HK-2 (cell line): ENCODE results near the gene SPECC1.
"Not testable (repeated sequence)": the region's sequence is repeated elsewhere in the genome, so short reads cannot be mapped to it uniquely, and the experiment has no call there.

ENCODE experiments used
- DNase-seq: peaks from one replicate; pipeline ENCODE4 v3.0.0-alpha.2; 2018; ENCODE audit not compliant: unreplicated experiment

The SPECC1 gene

GRCh38 chr17:20094777-20095176 is 85.6 kb downstream of the SPECC1 start:
- no peak for DNase-seq

DNA sequence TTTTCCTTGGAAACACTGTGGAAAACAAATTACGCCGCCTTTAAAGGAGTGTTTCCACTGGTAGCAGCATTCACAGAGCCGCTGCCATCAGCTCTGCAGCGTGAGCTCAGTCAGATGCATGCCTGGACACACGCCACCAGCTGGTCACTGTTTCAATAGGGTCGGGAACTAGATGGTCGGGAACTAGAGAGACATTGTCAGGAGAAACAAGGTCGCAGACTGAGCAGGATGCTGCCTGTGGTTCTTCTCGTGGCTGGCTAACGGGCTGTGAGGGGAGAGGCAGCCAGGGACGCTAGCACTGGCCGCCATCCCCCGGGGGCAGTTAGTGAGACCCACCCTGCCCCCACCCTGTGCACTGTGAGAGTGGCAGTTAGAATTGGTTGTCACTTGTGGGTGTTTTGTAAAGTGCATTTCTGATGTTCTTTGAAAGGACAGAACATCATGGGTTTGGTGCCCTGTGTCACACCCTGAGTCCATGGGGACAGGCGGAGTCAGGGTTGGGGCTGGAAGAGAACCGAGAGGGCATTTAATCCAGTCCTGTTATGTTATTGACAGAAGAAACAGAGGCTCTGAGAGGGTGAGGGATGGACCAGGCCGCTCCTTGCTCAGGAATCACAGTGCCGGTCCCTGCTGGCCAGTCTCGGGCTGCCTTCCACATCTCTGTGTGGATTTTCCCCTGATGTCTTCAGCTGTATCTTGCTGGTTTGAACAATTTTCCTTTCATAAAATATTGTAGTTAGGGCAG is 86.3 kb downstream of the SPECC1 start:
- DNase-seq: no peak

GRCh38 chr17:20096430-20096829 is 87.3 kb downstream of the SPECC1 start:
- DNase-seq: no peak

DNA sequence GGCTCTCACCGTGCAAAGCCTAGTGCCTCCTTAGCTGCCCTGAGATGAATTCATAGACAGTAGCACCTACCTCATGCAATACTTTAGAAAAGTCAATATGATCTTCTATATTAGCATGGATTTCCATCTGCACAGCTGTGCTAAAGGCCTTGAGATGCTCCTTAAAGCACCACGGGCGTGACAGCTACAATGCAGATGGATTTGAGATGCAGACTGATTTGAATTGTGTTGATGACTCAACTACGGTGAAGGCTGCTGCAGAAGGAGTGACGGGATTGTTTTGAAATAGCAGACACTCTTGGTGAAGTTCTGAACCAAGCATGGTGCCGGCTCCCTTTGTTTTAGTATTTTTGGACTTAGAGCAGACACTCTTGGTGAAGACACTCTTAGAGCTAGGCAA is 88.2 kb downstream of the SPECC1 start:
- DNase-seq: no peak

DNA sequence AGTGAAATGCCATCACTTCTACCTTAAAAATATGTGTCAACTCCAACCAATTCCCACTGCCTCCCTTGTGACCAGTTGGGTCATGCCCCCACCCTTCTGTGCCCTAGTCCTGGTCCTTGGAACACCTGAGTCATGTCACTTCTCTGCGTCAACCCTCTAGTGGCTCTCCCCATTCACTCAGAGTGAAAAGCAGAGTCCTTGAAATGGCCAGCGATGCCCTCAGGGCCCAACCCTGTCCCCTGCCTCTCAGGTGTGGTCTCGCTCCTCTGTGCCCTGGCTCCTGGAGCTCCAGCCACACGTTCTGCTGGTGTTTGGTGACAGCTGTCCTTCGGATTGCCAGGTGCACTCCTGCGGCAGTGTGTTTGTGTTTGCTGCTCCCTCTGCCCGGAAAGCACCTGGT is 89.2 kb downstream of the SPECC1 start:
- DNase-seq: no peak

DNA sequence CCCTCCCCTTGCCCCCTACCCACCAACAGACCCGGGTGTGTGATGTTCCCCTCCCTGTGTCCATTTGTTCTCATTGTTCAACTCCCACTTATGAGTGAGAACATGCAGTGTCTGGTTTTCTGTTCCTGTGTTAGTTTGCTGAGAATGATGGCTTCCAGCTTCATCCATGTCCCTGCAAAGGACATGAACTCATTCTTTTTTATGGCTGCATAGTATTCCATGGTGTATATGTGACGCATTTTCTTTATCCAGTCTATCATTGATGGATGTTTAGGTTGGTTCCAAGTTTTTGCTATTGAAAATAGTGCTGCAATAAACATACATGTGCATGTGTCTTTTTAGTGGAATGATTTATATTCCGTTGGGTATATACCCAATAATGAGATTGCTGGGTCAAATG is 91.6 kb downstream of the SPECC1 start:
- DNase-seq: not testable (repeated sequence)

DNA sequence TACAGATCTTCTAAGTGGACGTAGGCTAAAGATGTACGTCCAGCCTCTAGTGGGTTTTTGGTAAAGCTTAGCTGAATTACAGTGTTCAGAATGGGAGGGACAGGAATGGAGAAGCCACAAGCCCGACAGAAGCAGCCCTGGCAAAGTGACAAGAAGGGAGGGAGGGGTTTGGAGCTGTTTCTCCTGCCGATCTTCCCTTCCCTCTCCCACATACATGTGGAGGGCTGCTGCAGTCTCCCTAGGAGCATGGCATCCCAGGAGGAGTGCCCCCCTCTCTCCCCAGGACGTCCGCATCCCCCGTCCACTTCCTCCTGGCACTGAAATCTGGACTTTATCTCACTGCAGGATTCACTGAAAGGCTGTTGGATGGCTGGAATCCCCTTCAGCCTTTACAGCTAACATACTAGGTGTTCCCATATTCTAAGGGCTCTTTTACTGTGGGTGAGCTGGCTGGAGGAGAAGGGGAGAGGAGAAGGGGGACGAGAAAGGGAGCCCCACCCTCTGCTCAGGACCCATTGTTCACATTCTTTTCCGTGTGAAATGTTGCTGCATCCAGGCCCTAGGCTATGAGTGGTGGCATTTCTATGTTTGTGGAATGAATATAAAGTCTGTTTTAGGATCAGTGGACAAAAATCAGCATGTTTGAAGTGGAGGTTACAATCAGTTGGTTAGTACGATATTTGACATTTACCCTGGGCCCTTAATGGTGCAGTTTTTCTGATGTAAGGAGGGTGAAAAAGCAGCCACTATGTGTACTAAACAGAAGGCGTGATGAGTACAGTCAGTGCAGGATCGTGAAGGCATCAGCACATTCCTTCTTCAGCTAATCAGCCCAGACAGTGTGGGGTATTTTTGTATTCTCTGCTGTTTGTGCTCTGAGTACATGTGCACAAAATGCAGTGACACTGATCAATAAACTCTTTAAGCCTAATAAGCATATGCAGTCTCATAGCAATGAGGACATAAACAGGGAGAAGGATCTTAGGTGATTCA is 94.6 kb downstream of the SPECC1 start:
- no peak for DNase-seq

GRCh38 chr17:20105539-20106280 is 96.6 kb downstream of the SPECC1 start:
- DNase-seq: no peak

GRCh38 chr17:20106446-20106845 is 97.3 kb downstream of the SPECC1 start:
- not testable (repeated sequence) for DNase-seq

DNA sequence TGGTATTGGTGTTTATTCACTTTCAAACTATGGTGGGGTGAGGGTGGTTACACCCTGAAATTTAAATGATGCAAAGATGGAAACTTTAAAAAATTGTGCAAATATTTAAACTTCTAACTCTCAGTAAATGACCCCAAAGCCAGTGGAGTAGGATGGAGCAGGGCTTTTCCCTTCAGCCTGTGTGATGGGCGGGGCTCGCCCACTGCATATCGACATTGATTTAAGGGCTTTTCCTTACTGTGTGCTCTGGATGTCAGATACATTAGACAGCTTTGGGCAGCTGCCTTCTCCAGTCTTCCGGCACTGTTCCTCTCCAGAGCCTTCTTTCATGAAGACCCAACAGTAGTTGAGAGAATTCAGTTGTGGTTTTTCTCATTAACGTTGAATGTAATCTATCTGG is 99.9 kb downstream of the SPECC1 start:
- no peak for DNase-seq

DNA sequence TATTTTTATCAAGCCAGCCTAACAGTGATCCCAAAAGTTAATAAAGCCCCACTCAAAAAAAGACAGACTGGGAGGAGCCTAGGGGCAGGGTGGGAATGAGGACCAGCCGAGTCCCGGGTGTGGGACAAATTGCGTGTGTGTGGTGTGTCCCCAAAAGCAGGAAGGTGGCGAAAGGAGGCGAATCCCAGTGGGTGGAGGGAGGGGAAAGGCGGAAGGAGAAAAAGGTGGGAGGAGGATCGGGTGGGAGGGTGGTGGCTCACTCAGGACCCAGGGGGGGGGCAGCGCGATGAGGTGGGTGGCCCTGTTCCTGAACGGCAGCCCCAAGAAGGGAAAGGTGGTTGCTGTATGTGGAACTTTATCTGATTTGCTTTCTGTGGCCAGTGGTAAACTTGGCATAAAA is 102.4 kb downstream of the SPECC1 start:
- DNase-seq: no peak

GRCh38 chr17:20114466-20114865 is 105.3 kb downstream of the SPECC1 start:
- no peak for DNase-seq

GRCh38 chr17:20116683-20117309 is 107.6 kb downstream of the SPECC1 start:
- DNase-seq: peak; percentile 40

- no peak for DNase-seq
These were observed 109.1 kb downstream of the SPECC1 start for GRCh38 chr17:20118280-20118679.

DNA sequence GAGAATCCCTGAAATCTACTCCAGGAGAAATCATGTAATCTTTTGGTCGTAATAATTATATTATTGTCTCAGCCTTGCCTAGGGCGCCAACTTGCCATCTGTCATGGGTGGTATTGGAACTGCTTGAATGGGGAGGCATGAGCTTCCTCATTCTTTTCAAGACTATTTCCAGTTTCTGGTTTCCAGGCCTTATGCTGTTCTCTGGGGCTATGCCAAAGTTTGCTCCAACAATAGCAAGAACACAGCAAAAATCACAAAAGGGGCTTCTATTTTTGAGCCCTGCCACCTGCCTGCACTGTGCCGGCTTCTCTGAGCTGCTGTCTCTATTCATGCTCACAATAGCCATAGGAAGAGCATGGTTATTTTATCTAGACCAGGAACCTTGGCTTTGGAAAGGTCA is 111.7 kb downstream of the SPECC1 start:
- DNase-seq: no peak

- DNase-seq: peak; percentile 46
These were observed 112.4 kb downstream of the SPECC1 start for GRCh38 chr17:20121359-20122253.

DNA sequence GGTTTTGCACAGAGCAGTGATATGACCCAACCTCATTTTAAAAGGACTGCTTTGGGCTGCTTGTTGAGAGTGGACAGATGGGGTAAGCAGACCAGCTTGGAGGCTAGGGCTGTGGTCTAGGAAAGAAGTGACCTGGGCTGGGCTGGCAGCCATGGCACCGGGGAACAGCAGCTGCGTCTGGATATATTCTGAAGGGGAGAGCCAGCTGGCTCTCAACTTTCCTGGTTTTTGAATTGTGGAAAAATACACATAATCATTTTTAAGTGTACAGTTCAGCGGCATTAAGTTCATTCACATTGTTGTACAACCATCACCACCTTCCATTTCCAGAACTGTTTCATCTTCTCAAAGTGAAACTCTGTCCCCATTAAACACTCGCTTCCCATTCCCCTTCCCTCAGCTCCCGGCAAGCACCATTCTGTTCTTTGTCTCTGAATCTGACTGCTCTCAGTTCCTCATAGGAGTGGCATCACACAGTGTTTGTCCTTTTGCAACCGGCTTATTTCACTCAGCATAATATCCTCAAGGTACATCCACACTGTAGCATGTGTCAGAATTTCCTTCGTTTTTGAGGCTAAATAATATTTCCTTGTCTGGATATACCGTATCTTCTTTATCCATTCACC is 113.2 kb downstream of the SPECC1 start:
- no peak for DNase-seq

GRCh38 chr17:20123209-20123608 is 114.0 kb downstream of the SPECC1 start:
- DNase-seq: no peak

- no peak for DNase-seq
These were observed 116.6 kb downstream of the SPECC1 start for GRCh38 chr17:20125724-20126123.

DNA sequence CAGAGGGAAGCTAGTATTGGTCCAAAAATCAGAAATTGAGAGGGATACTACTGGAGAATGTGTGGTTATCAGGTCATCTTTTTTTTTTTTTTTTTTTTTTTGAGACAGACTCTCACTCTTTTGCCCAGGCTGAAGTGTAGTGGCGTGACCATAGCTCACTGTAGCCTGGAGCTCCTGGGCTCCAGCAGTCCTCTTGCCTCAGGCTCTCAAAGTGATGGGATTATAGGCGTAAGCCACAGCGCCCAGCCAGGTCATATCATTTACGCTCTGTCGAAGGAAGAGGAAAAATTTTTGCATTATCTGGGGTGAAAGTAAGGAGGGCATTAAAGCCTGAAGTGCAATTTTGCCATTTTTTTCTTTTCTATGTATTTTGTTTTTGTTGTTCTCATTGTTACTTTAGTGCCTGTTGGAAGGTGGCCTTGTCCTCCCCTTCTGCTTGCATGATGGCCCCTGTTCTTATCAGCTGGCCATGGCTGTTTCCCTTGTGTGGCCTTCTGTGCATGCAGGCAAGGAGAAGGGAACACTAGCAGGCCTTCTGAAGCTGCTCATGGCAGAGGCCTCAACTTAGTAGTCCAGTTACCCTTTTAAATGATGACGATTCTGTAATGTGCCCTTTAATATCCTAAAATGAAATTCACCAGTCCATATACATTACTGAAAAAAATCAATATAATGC is 118.3 kb downstream of the SPECC1 start:
- no peak for DNase-seq
